Activated T-cell treated with anti-CD3 and anti-CD28 coated beads for 48 hours (primary cell): ENCODE results near the gene WFIKKN1.

Source experiments
- DNase-seq: peaks from one replicate; pipeline ENCODE4 v3.0.0-alpha.2; 2020; ENCODE audit warnings: low read depth

Gene WFIKKN1, protein sequence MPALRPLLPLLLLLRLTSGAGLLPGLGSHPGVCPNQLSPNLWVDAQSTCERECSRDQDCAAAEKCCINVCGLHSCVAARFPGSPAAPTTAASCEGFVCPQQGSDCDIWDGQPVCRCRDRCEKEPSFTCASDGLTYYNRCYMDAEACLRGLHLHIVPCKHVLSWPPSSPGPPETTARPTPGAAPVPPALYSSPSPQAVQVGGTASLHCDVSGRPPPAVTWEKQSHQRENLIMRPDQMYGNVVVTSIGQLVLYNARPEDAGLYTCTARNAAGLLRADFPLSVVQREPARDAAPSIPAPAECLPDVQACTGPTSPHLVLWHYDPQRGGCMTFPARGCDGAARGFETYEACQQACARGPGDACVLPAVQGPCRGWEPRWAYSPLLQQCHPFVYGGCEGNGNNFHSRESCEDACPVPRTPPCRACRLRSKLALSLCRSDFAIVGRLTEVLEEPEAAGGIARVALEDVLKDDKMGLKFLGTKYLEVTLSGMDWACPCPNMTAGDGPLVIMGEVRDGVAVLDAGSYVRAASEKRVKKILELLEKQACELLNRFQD

DNA sequence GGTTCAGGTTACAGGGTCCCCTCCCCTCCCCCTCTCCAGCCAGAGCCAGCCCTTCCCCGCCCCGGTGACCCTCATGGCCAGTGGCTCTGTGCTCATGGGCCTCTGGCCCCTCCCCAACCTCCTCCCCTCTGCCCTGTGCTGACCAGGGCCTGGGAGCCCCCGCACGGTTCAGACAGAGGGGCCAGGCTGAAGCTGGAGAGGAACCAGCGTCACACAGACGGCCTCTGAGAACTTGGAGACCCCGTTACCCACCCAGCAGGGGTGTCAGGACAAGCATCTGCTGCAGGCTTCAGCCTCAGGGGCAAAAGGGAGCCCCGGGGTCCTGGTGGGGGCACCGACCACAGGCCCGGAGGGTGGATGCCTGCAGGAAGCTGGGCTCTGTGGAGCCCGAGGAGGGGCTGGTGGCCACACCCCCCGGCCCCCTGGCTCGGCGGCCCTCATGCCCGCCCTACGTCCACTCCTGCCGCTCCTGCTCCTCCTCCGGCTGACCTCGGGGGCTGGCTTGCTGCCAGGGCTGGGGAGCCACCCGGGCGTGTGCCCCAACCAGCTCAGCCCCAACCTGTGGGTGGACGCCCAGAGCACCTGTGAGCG is at the start of gene WFIKKN1:
TSS of gene WFIKKN1 (plus strand) at position 171 of the 591 bp plus-strand sequence. CDS start at position 440, 269 bp downstream.
- DNase-seq: no peak

DNA sequence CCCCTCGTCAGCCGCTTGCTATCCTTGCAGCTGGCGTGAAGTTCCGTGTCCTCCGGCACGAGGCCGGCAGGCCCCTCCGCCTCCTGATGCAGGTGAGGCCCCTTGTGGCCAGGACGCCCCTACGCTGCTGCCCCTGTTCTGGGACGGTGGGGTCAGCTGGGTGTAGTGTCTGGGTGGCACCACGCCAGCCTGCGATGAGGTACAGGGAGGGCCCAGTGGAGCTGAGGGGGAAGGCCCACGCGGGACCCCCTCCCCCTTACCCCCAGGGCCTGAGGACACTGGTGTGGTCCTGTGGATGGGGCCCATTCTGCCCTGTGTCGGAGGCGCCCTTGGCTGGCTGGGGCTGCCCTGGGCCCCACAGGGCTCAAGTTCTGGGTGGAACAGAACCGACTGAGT is 48.6 kb upstream of the WFIKKN1 start:
- no peak for DNase-seq

- DNase-seq: no peak
These were observed 48.0 kb upstream of the WFIKKN1 start for GRCh38 chr16:582614-583331.

GRCh38 chr16:583470-583814 is 47.3 kb upstream of the WFIKKN1 start:
- no peak for DNase-seq

GRCh38 chr16:583815-584591 is 46.8 kb upstream of the WFIKKN1 start:
- DNase-seq: no peak

DNA sequence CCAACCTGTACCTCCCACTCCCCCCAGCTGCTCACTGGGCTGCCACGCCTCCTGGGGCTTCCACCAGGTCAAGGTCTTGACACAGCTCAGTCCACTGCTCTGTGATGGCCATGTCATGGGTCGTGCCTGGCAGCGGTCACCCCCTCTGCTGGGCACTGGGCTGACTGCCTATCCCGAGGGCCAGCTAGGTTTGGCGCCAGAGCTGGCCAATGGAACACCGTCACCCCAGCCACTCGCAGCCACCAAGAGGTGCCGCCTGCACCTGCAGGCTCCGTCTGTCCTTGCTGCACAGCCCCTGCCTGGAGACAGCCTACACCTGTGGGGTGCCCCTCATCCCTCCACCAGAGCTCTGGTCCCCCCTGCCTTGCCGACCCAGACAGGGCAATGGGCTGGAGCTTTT is 45.4 kb upstream of the WFIKKN1 start:
- no peak for DNase-seq

DNA sequence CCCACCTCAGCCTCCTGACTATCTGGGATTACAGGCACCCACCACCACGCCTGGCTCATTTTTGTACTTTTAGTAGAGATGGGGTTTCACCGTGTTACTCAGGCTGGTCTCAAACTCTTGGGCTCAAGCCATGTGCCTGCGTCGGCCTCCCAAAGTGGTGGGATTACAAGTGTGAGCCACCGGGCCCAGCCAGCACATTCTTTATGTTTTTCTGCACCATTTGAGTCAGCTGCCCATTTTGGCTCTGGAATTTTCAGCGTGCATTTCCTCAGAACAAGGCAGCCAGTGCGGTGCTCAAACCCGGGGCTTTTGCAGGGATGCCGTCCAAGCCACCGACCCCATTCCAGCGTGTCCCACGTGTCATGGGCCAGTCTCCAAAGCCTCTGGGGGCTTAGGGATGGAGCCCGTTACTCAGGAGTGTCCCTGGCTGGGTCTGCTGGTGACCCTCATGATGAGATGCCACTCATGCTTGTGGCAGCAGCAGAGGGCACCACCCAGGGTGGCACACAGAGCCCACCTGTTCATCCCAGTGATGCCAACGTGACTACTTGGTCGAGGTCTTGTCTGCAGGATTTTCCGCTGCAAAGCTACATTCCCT is 44.6 kb upstream of the WFIKKN1 start:
- DNase-seq: no peak

- DNase-seq: no peak
These were observed 43.9 kb upstream of the WFIKKN1 start for GRCh38 chr16:586645-587590.

DNA sequence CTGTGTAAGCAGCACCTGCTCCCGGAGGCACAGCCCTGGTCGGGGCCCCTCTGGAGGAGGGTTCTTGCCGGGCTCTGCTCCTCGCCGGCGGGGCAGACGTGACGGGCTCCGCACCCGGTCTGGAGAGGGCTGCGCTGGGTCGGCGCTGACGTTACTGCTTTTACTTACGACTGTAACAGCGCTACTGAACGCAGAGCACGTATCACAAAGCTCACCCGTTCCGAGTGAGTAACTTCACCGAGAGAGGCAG is 42.2 kb upstream of the WFIKKN1 start:
- DNase-seq: peak; percentile 65

GRCh38 chr16:588889-589657 is 41.7 kb upstream of the WFIKKN1 start:
- peak; percentile 96 for DNase-seq

DNA sequence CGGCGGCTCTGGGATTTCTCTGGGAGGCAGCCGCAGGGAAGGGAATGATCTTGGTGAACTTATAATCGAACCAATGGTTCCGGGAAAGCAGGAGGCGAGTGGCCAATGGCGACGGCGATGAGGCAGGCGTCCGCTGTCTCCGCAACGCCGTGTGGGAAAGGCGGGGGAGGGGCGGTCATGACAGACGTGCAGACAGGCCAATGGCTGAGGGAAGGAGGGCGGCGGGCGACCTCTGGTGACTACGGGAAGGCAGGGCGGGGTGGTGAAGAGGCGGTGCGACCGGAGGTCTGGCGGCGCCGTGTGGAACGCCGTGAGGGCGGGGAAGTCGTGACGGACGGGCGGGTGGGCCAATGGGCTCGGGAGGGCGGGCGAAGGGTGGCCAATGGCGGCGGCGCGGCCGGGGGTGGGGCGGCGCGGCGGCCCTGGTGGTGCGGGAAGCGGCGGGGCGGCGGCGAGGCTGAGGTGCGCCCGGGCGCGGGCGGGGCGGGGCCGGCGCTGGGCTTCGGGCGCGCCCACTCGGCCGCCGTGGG is 41.1 kb upstream of the WFIKKN1 start, which contains the start of gene RAB40C:
TSS of gene RAB40C (plus strand) at position 409 of the 530 bp plus-strand sequence. CDS start 226 bp downstream, outside the sequence.
- DNase-seq: peak; percentile 98

GRCh38 chr16:590188-590814 is 40.5 kb upstream of the WFIKKN1 start:
- DNase-seq: no peak

GRCh38 chr16:590815-591200 is 40.0 kb upstream of the WFIKKN1 start:
- no peak for DNase-seq

GRCh38 chr16:591231-591630 is 39.6 kb upstream of the WFIKKN1 start:
- DNase-seq: no peak

DNA sequence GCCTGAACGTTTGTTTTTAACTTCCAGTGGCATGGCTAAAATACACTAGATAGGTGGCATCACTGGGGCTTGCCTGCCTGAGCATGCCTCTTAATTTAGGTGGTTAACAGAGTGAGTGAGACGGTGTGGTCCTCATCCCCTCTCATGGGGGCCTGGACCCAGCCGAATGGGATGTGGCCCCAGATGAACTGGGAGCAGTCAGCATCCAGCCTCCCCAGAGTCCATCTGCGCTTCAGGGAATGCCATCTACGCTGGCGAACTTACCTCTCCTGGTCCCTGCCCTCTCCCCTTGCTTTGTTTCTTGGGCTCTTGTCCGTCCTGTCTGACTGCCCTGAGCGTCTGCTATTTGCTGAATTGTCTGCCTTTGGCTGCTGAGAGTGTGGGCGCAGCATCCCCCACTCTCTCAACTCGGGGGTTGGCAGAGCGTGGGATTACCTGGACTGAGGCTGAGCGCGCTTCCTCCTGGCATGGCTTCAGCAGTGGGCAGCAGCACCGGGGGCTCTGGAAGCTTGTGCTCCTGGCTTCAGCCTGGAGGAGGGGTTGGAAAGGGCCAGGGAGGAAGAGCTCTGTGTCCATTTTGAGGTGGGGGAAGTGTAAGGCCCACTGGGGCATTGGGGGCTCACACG is 38.8 kb upstream of the WFIKKN1 start:
- no peak for DNase-seq

GRCh38 chr16:592518-593306 is 38.1 kb upstream of the WFIKKN1 start:
- DNase-seq: no peak

DNA sequence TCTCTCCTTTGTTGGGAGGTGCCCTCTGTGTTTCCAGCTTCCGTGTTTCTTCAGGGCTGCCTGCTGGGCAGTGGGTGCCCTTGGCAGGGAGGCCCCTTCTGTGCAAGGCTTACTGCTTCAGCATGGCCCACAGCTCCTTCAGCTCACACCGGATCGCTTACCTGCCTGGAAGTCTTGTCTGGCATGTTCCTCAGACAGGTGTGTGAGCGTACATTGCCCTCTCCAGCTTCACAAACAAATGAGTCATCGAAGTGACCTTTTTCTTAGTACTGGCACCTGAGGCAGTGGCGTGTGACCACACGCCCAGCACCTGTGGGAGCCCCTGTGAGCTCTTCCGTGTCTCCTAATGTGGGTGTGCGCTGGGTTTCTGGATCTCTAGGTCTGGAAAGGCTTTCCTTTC is 37.4 kb upstream of the WFIKKN1 start:
- no peak for DNase-seq

DNA sequence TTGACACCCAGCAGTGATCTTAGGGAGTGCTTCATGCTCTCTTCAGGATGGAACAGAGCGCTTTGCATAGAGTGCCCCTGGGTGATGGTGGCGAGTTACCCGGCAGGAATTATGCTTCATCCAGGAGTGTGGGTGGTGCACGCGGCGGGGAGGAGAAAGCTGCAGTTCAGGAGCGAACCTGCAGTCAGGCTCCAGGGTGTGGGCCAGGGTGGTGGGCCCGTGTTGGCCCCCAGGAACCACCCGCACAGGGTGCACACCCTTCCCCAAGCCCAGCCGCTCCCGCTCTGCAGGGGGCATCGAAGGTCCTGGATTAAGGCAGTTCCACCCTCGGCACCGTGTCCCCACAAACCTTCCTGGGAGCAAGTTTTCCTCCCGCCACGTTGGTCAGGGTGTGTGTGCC is 37.0 kb upstream of the WFIKKN1 start:
- DNase-seq: no peak
